ENCODE measurements around the gene RAB3GAP2. TPM values are rescaled to one million over a fixed set of nuclear protein-coding genes. Genes with fewer than 3 reads are reported as not detected.
"Not testable (repeated sequence)": the region's sequence is repeated elsewhere in the genome, so short reads cannot be mapped to it uniquely, and the experiment has no call there.

Gene RAB3GAP2
- total RNA-seq (2014; rRNA removed; shearing (Covaris generic)): 19.4 and 19.9 TPM in 2 replicates

GRCh38 chr1:220272047-220272840 lies at the start of gene RAB3GAP2:
Gene RAB3GAP2, minus strand, starts transcription at chr1:220272453. Its CDS starts 116 bp downstream, at chr1:220272337.
- DNase-seq (ENCODE audit: low read depth): peak; percentile 92

- no peak for DNase-seq (ENCODE audit: low read depth)
Observed at GRCh38 chr1:220321758-220322157, 49.5 kb upstream of the RAB3GAP2 start.

- DNase-seq (ENCODE audit: low read depth): no peak
Observed at GRCh38 chr1:220320709-220321108, 48.5 kb upstream of the RAB3GAP2 start.

GRCh38 chr1:220318673-220319072 lies 46.4 kb upstream of the RAB3GAP2 start:
- DNase-seq (ENCODE audit: low read depth): no peak

GRCh38 chr1:220317161-220317560 lies 44.9 kb upstream of the RAB3GAP2 start:
- DNase-seq (ENCODE audit: low read depth): no peak

- no peak for DNase-seq (ENCODE audit: low read depth)
Observed at GRCh38 chr1:220316305-220316704, 44.1 kb upstream of the RAB3GAP2 start.

GRCh38 chr1:220315070-220315839 lies 43.0 kb upstream of the RAB3GAP2 start:
- no peak for DNase-seq (ENCODE audit: low read depth)

- DNase-seq (ENCODE audit: low read depth): no peak
Observed at GRCh38 chr1:220313576-220313975, 41.3 kb upstream of the RAB3GAP2 start.

- DNase-seq (ENCODE audit: low read depth): not testable (repeated sequence)
Observed at GRCh38 chr1:220310147-220310546, 37.9 kb upstream of the RAB3GAP2 start.

GRCh38 chr1:220307607-220308006 lies 35.4 kb upstream of the RAB3GAP2 start:
- DNase-seq (ENCODE audit: low read depth): no peak

- no peak for DNase-seq (ENCODE audit: low read depth)
Observed at GRCh38 chr1:220306339-220306738, 34.1 kb upstream of the RAB3GAP2 start.

GRCh38 chr1:220303871-220304270 lies 31.6 kb upstream of the RAB3GAP2 start:
- DNase-seq (ENCODE audit: low read depth): no peak

- DNase-seq (ENCODE audit: low read depth): no peak
Observed at GRCh38 chr1:220301630-220302029, 29.4 kb upstream of the RAB3GAP2 start.

GRCh38 chr1:220300442-220301121 lies 28.3 kb upstream of the RAB3GAP2 start:
- peak; percentile 83 for DNase-seq (ENCODE audit: low read depth)

GRCh38 chr1:220299337-220299736 lies 27.1 kb upstream of the RAB3GAP2 start:
- DNase-seq (ENCODE audit: low read depth): no peak

- DNase-seq (ENCODE audit: low read depth): no peak
Observed at GRCh38 chr1:220298470-220299205, 26.4 kb upstream of the RAB3GAP2 start.

GRCh38 chr1:220296981-220297380 lies 24.7 kb upstream of the RAB3GAP2 start:
- DNase-seq (ENCODE audit: low read depth): no peak

- peak; percentile 48 for DNase-seq (ENCODE audit: low read depth)
Observed at GRCh38 chr1:220294846-220295301, 22.6 kb upstream of the RAB3GAP2 start.

GRCh38 chr1:220291580-220291979 lies 19.3 kb upstream of the RAB3GAP2 start:
- no peak for DNase-seq (ENCODE audit: low read depth)

- no peak for DNase-seq (ENCODE audit: low read depth)
Observed at GRCh38 chr1:220290140-220290761, 18.0 kb upstream of the RAB3GAP2 start.

GRCh38 chr1:220287129-220287528 lies 14.9 kb upstream of the RAB3GAP2 start:
- no peak for DNase-seq (ENCODE audit: low read depth)

All from M059J (cell line).